NCI-H510A (cell line): Measurements from ENCODE around the gene ALK.

ENCODE experiments used
- DNase-seq: peaks from one replicate; lab custom pipeline; 2025; lab: John Stamatoyannopoulos, UW

Gene ALK

GRCh38 chr2:29921560-29921915 is at the start of gene ALK:
ALK (minus strand) TSS chr2:29921586; CDS start chr2:29920659, 927 bp downstream.
- peak; percentile 85 for DNase-seq

DNA sequence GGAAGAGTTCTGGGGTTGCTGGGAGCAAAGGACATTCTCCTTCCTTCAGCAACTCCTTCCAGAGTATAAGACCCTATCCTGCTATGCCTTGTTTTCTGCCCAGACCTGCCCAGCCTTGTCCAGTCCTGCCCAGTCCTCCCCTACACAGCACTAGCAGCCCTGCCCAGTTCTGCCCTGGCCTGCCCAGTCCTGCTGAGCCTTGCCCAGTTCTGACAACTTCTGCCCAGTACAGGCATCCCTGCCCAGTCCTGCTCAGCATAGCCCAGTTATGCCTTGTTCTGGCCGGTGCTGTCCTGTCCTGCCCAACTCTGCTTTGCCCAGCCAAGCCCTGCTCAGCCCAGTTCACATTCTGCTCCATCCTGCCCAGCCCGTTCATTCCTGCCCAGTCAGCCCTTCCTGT is 44.9 kb upstream of the ALK start:
- DNase-seq: no peak

GRCh38 chr2:29963972-29964570 is 42.7 kb upstream of the ALK start:
- DNase-seq: no peak

- DNase-seq: no peak
Measured at GRCh38 chr2:29962922-29963321, 41.5 kb upstream of the ALK start.

DNA sequence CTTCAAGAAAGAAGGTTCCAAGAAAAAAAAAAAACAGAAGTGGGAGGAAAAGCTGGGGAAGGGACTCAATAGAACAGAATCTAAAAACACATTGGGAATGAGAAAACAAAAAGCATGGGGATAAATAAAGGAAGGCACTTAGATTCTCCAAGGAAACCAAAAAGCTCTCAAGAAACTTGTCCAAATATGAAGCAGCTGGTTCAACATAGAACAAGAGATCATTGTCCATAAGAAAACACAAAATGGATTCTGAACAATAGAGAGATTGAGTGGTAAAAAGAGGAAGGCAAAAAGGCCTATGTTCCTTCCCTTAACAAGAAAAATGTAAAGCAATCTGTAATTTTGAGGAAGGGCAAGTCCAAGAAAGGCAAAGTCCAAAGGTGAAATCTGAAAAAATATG is 32.9 kb upstream of the ALK start:
- no peak for DNase-seq

DNA sequence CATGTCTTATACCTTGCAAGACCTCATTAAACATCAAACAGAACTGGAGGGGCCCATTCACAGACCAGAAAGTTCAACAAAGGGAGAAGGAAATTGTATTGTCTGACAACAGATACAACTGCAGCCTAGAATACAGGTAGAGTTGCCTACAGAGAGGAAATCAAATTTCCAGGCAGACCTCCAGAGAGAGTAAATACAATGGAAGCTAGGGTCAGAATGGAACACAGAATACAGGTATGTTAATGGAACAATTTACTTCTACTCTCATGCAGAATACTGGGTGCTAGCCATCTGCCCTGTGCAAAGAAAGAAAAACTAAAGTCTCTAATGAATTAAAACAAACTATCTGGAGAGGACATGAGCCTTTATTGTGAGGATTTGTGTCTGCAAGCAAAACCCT is 31.6 kb upstream of the ALK start:
- no peak for DNase-seq

DNA sequence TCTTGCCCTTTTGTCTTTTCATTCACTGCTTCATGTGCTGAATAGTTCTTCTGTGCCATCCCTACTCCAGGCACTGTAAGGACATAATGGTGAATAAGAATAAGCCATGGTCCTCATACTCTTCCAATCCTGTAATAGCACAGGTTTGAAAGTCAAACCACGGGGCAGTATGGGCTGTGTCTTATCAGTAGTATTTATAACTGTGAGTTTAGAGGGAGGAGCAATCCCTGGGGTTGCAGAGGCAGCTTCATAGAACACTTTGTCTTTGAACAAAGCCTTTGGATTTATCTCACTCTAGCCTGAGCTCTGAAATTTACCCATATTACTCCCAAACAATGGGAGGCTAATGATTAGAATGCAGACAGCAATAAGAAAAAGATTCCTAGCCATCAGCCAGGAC is 30.2 kb upstream of the ALK start:
- DNase-seq: no peak

GRCh38 chr2:29950481-29950880 is 29.1 kb upstream of the ALK start:
- DNase-seq: no peak

GRCh38 chr2:29949042-29949441 is 27.7 kb upstream of the ALK start:
- no peak for DNase-seq

DNA sequence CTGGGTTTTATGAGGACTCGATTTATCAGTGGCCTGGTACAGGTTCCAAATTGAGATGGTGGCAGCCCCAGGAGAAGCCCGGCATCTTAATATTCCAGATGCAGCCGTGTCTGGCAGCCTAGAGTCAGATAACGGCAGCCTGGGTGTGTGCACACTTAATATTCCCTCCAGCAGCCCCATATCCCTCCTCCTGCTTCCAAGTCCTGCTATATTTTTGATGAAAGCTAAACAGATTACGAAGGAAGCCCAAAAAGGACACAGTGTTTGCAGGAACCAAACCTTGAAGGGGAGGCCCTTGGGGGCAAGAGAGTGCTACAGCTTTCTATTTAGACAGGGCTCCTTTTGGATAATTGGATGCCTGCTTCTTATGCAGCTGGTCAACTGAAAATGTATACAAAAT is 25.1 kb upstream of the ALK start:
- DNase-seq: no peak

- no peak for DNase-seq
Measured at GRCh38 chr2:29942711-29943110, 21.3 kb upstream of the ALK start.

- DNase-seq: no peak
Measured at GRCh38 chr2:29940706-29941105, 19.3 kb upstream of the ALK start.

- DNase-seq: no peak
Measured at GRCh38 chr2:29936020-29936419, 14.6 kb upstream of the ALK start.

DNA sequence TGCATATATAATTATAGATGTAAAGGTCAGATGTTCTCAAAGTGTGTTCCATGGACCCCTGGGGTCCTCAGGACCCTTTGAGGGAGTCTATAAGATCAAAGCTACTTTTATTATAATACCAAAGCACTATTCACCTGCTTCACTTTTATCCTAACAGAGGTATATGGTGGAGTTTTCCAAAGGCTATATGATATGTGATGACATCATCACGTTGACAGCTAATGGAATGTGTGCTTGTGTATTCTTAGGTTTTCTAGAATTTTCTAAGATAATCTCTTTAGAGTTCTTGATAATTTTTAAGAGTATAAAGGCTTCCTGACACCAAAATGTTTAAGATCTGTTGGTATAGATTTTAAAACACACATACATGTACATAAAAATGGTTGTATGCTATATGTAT is 10.4 kb upstream of the ALK start:
- DNase-seq: no peak

GRCh38 chr2:29923110-29923721 is 1.8 kb upstream of the ALK start:
- peak; percentile 47 for DNase-seq

GRCh38 chr2:29922605-29923004 is 1.2 kb upstream of the ALK start:
- DNase-seq: no peak

DNA sequence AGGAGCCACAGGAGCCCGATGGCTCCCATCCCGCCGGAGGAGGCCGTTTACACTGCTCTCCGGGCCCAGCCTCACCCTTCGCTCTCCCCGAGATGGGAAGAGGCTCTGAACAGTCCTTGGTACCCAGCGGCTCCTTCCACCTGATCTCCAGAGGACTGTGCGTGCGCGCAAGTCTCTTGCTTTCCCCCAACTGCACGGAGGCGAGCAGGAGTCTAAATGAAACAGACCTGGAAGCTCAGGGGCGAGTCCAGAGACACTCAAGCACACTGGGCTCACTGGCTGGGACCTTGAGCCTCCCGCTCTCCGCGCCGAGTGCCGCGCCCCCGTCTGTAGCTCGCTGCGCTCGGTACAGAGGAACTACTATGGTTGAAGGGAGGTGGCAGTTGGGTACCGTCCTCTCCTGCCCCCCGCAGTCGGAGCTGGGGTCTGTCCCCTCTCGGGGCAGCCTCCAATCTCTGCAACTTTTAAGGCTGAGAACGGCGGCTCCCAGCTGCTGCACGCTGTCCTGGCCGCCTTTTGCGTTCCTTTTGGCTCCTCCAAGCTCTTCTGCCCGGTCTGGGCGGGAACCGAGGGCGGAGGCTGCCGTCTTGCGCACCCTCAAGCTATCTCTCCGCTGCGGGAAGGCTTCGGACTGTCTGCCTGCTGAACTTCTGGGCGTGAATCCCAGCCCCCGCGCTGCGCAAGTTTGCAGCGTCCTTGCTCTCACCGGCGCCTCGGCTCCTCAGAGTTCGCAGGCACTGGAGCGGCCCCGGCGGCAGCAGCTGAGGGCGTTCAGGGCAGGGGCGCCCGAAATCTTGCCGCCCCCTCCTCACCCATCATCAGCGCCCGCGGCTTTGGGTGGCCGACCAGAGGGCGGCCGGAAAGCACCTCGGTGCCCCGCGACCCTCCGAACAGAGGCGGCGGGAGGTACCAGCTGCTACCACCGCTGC is 491 bp downstream of the ALK start:
- DNase-seq: no peak

DNA sequence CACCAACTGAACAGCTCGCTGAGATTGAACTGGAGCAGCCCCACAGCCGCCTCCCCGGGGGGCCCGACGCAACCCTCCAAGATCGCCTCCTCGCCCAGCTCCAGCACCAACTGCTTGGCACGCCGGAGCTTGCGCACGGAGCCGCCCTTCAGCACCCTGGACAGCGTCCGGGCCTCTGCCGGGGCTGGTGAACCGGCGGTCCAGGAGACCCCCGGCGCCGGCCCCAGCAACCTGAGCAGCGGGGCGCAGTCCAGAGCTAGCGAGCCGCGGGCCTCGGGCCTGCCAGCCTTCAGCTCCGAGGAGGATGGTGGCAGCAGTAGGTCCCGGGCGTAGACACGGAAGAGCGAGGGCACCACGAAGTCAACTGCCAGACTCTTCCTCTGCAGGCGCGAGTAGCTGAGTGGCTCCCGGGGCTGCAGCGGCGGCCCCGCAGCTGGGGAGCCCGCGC is 1.2 kb downstream of the ALK start:
- DNase-seq: no peak

- no peak for DNase-seq
Measured at GRCh38 chr2:29918941-29919340, 2.4 kb downstream of the ALK start.

- no peak for DNase-seq
Measured at GRCh38 chr2:29917781-29918180, 3.6 kb downstream of the ALK start.

- no peak for DNase-seq
Measured at GRCh38 chr2:29916571-29916970, 4.8 kb downstream of the ALK start.

GRCh38 chr2:29910960-29911359 is 10.4 kb downstream of the ALK start:
- no peak for DNase-seq

DNA sequence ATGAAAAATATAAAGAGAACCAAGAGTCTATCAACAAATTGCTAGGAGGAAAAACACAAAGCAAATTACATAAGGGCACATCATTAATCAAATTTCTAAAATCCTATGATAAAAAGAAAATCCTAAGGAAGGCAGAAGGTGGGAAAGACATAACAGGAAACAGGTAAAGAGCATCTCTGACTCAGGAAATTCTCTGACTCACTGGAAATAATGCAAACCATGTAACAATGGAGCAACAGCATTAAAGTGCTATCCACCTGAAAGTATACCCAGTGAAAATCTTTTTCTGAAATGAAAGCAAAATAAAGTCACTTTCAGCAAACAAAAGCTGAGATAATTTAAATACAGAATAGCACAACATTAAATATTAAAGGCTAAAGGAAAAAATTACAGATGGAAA is 10.9 kb downstream of the ALK start:
- DNase-seq: no peak
